ENCODE results near the gene PPARG. TPM values are rescaled to one million over a fixed set of nuclear protein-coding genes. Genes with fewer than 3 reads are reported as not detected.

PPARG gene
- total and polyA plus RNA-seq, 2 experiments from 2014 or later = 0.49 to 0.76 TPM

GRCh38 chr3:12352755-12353154 lies 63.9 kb downstream of the PPARG start:
- DNase-seq = no peak
- no peaks in the 10 kb centered on the region for H3K36me3 ChIP-seq (ENCODE audit: low read depth)
- no peak overlapping the region for H3K27ac ChIP-seq
- TF ChIP-seq EZH2phosphoT487 (IDR thresholded peaks at IDR 0.05; ENCODE audit: insufficient read depth, low read depth) (no peak), EZH2 (IDR thresholded peaks at IDR 0.05; ENCODE audit: insufficient read depth, poor library complexity, severe bottlenecking) (no peak)
- H3K4me1 ChIP-seq (ENCODE audit: insufficient read depth) = no peaks in the 10 kb centered on the region
- H3K4me2 ChIP-seq (ENCODE audit: unreplicated experiment) = no peak overlapping the region
- no peaks in the 10 kb centered on the region for H3K79me2 ChIP-seq (ENCODE audit: insufficient read depth)
- H3K27me3 ChIP-seq (replicated peaks; ENCODE audit: insufficient read depth) = no peaks in the 10 kb centered on the region
- H3K9me3 ChIP-seq (ENCODE audit: low read depth) = no peaks in the 10 kb centered on the region
- H3K9me2 ChIP-seq (ENCODE audit: insufficient read depth) = no peaks in the 10 kb centered on the region
- in situ Hi-C loops (cut with MboI) = no loop called here
- H3F3A ChIP-seq (ENCODE audit: insufficient read depth) = no peaks in the 10 kb centered on the region
- no peak overlapping the region for H3K4me3 ChIP-seq
- H2AFZ ChIP-seq = no peak overlapping the region
- no peaks in the 10 kb centered on the region for H4K20me1 ChIP-seq (ENCODE audit: insufficient read depth)
- no peak overlapping the region for H3K9ac ChIP-seq

GRCh38 chr3:12353796-12354525 lies 65.1 kb downstream of the PPARG start:
- no peaks in the 10 kb centered on the region for H3K36me3 ChIP-seq (ENCODE audit: low read depth)
- WGBS, 2 experiments (ENCODE audit: low coverage in 1 of 2, low lambda C conversion rate in 2 of 2, missing lambda C conversion rate in 2 of 2) = 49 to 52% methylated on average over 7 of the region's 7 CpGs
- peak; percentile 62 for DNase-seq
- no peaks in the 10 kb centered on the region for H3F3A ChIP-seq (ENCODE audit: insufficient read depth)
- no peaks in the 10 kb centered on the region for H3K9me2 ChIP-seq (ENCODE audit: insufficient read depth)
- TF ChIP-seq EZH2phosphoT487 (IDR thresholded peaks at IDR 0.05; ENCODE audit: insufficient read depth, low read depth) = no peak
- no peak for TF ChIP-seq EZH2 (IDR thresholded peaks at IDR 0.05; ENCODE audit: insufficient read depth, poor library complexity, severe bottlenecking)
- no peaks in the 10 kb centered on the region for H3K9me3 ChIP-seq (ENCODE audit: low read depth)
- H2AFZ ChIP-seq = no peak overlapping the region
- no peaks in the 10 kb centered on the region for H3K79me2 ChIP-seq (ENCODE audit: insufficient read depth)
- no peak overlapping the region for H3K4me3 ChIP-seq
- no peak overlapping the region for H3K9ac ChIP-seq
- no peaks in the 10 kb centered on the region for H3K4me1 ChIP-seq (ENCODE audit: insufficient read depth)
- no peak overlapping the region for H3K27ac ChIP-seq
- H4K20me1 ChIP-seq (ENCODE audit: insufficient read depth) = no peaks in the 10 kb centered on the region
- H3K4me2 ChIP-seq (ENCODE audit: unreplicated experiment) = no peak overlapping the region
- no peaks in the 10 kb centered on the region for H3K27me3 ChIP-seq (replicated peaks; ENCODE audit: insufficient read depth)
- in situ Hi-C loops (cut with MboI) = no loop called here

- in situ Hi-C loops (cut with MboI) = no loop called here
- WGBS, 2 experiments (ENCODE audit: low coverage in 1 of 2, low lambda C conversion rate in 2 of 2, missing lambda C conversion rate in 2 of 2) = 23 to 32% methylated on average over 5 of the region's 5 CpGs
- H3K9me2 ChIP-seq (ENCODE audit: insufficient read depth) = no peaks in the 10 kb centered on the region
- H3K27me3 ChIP-seq (replicated peaks; ENCODE audit: insufficient read depth) = no peaks in the 10 kb centered on the region
- H3F3A ChIP-seq (ENCODE audit: insufficient read depth) = no peaks in the 10 kb centered on the region
- DNase-seq = no peak
- H3K27ac ChIP-seq = no peak overlapping the region
- no peaks in the 10 kb centered on the region for H4K20me1 ChIP-seq (ENCODE audit: insufficient read depth)
- H3K4me2 ChIP-seq (ENCODE audit: unreplicated experiment) = no peak overlapping the region
- no peak overlapping the region for H3K4me3 ChIP-seq
- H3K9me3 ChIP-seq (ENCODE audit: low read depth) = no peaks in the 10 kb centered on the region
- H3K9ac ChIP-seq = no peak overlapping the region
- no peaks in the 10 kb centered on the region for H3K4me1 ChIP-seq (ENCODE audit: insufficient read depth)
- H2AFZ ChIP-seq = no peak overlapping the region
- no peaks in the 10 kb centered on the region for H3K36me3 ChIP-seq (ENCODE audit: low read depth)
- TF ChIP-seq EZH2 (IDR thresholded peaks at IDR 0.05; ENCODE audit: insufficient read depth, poor library complexity, severe bottlenecking) = no peak
- H3K79me2 ChIP-seq (ENCODE audit: insufficient read depth) = no peaks in the 10 kb centered on the region
These were observed 67.3 kb downstream of the PPARG start for GRCh38 chr3:12356175-12356574.

GRCh38 chr3:12356996-12357395 lies 68.1 kb downstream of the PPARG start:
- Histone ChIP-seq H3K4me1 (ENCODE audit: insufficient read depth) (no peaks in the 10 kb centered on the region), H3K4me3 (no peak overlapping the region), H4K20me1 (ENCODE audit: insufficient read depth) (no peaks in the 10 kb centered on the region), H3K36me3 (ENCODE audit: low read depth) (no peaks in the 10 kb centered on the region), H3K9ac (no peak overlapping the region), H3K79me2 (ENCODE audit: insufficient read depth) (no peaks in the 10 kb centered on the region), H3K9me2 (ENCODE audit: insufficient read depth) (no peaks in the 10 kb centered on the region), H3K9me3 (ENCODE audit: low read depth) (no peaks in the 10 kb centered on the region), H3K4me2 (ENCODE audit: unreplicated experiment) (no peak overlapping the region), H3K27ac (no peak overlapping the region), H3F3A (ENCODE audit: insufficient read depth) (no peaks in the 10 kb centered on the region), H3K27me3 (replicated peaks; ENCODE audit: insufficient read depth) (no peaks in the 10 kb centered on the region), H2AFZ (no peak overlapping the region)
- DNase-seq = no peak
- TF ChIP-seq EZH2 (IDR thresholded peaks at IDR 0.05; ENCODE audit: insufficient read depth, poor library complexity, severe bottlenecking) = no peak
- no peak for TF ChIP-seq EZH2phosphoT487 (IDR thresholded peaks at IDR 0.05; ENCODE audit: insufficient read depth, low read depth)
- in situ Hi-C loops (cut with MboI) = no loop called here
- WGBS, 2 experiments (ENCODE audit: low coverage in 1 of 2, low lambda C conversion rate in 2 of 2, missing lambda C conversion rate in 2 of 2) = 81 to 84% methylated on average over 7 of the region's 7 CpGs

GRCh38 chr3:12357456-12357855 lies 68.6 kb downstream of the PPARG start:
- H4K20me1 ChIP-seq (ENCODE audit: insufficient read depth) = no peaks in the 10 kb centered on the region
- no peak overlapping the region for H3K4me3 ChIP-seq
- no peaks in the 10 kb centered on the region for H3F3A ChIP-seq (ENCODE audit: insufficient read depth)
- no peak overlapping the region for H3K4me2 ChIP-seq (ENCODE audit: unreplicated experiment)
- no peak for DNase-seq
- H2AFZ ChIP-seq = no peak overlapping the region
- no peak for TF ChIP-seq EZH2 (IDR thresholded peaks at IDR 0.05; ENCODE audit: insufficient read depth, poor library complexity, severe bottlenecking)
- no peak for TF ChIP-seq EZH2phosphoT487 (IDR thresholded peaks at IDR 0.05; ENCODE audit: insufficient read depth, low read depth)
- H3K27me3 ChIP-seq (replicated peaks; ENCODE audit: insufficient read depth) = no peaks in the 10 kb centered on the region
- H3K9me3 ChIP-seq (ENCODE audit: low read depth) = no peaks in the 10 kb centered on the region
- 83 to 84% methylated on average over 3 of the region's 3 CpGs for WGBS, 2 experiments (ENCODE audit: low coverage in 1 of 2, low lambda C conversion rate in 2 of 2, missing lambda C conversion rate in 2 of 2)
- H3K36me3 ChIP-seq (ENCODE audit: low read depth) = no peaks in the 10 kb centered on the region
- no peaks in the 10 kb centered on the region for H3K9me2 ChIP-seq (ENCODE audit: insufficient read depth)
- H3K9ac ChIP-seq = no peak overlapping the region
- no peaks in the 10 kb centered on the region for H3K4me1 ChIP-seq (ENCODE audit: insufficient read depth)
- H3K27ac ChIP-seq = no peak overlapping the region
- no peaks in the 10 kb centered on the region for H3K79me2 ChIP-seq (ENCODE audit: insufficient read depth)
- in situ Hi-C loops (cut with MboI) = no loop called here
